ENCODE data around the gene SNRNP35. TPM values are rescaled to one million over a fixed set of nuclear protein-coding genes. Genes with fewer than 3 reads are reported as not detected.

Gene SNRNP35
- total and polyA plus RNA-seq, 9 donors = 23.1 to 34.2 (median 31.1) TPM

Other genes with a start within 250 kb of the SNRNP35 start
- gene MPHOSPH9, start 225.0 kb upstream of the SNRNP35 start, total RNA-seq = 37.5 TPM
- 10 to 100 TPM; 14.6 to 24.8 (median 18.3) TPM for gene MPHOSPH9, start 225.0 kb upstream of the SNRNP35 start, polyA plus RNA-seq (ENCODE audit: insufficient read depth in 1 of 8, insufficient read length in 8 of 8, low replicate concordance in 1 of 8)
- gene MTRFR, start 224.7 kb upstream of the SNRNP35 start, total RNA-seq = 9.7 TPM
- 10 to 100 TPM; 14.5 to 19.4 (median 15.9) TPM for gene MTRFR, start 224.7 kb upstream of the SNRNP35 start, polyA plus RNA-seq (ENCODE audit: insufficient read depth in 1 of 8, insufficient read length in 8 of 8, low replicate concordance in 1 of 8)
- 154 TPM for gene CDK2AP1, start 186.3 kb upstream of the SNRNP35 start, total RNA-seq
- gene CDK2AP1, start 186.3 kb upstream of the SNRNP35 start, polyA plus RNA-seq (ENCODE audit: insufficient read depth in 1 of 8, insufficient read length in 8 of 8, low replicate concordance in 1 of 8) = 100 to 1,000 TPM; 178 to 261 (median 207) TPM
- 18.3 TPM for gene SBNO1, start 93.3 kb upstream of the SNRNP35 start, total RNA-seq
- gene SBNO1, start 93.3 kb upstream of the SNRNP35 start, polyA plus RNA-seq (ENCODE audit: insufficient read depth in 1 of 8, insufficient read length in 8 of 8, low replicate concordance in 1 of 8) = 10 to 100 TPM in 7 of 8 donors, 1 to 10 TPM in 1; 9.8 to 19.9 (median 16.2) TPM
- 23.5 TPM for gene KMT5A, start 74.0 kb upstream of the SNRNP35 start, total RNA-seq
- gene KMT5A, start 74.0 kb upstream of the SNRNP35 start, polyA plus RNA-seq (ENCODE audit: insufficient read depth in 1 of 8, insufficient read length in 8 of 8, low replicate concordance in 1 of 8) = 10 to 100 TPM; 27.1 to 36.0 (median 32.9) TPM
- 1.2 TPM for gene RILPL2, start 21.5 kb upstream of the SNRNP35 start, total RNA-seq
- gene RILPL2, start 21.5 kb upstream of the SNRNP35 start, polyA plus RNA-seq (ENCODE audit: insufficient read depth in 1 of 8, insufficient read length in 8 of 8, low replicate concordance in 1 of 8) = 1 to 10 TPM; 1.2 to 2.2 (median 1.6) TPM
- 26.2 TPM for gene RILPL1, start 75.6 kb downstream of the SNRNP35 start, total RNA-seq
- gene RILPL1, start 75.6 kb downstream of the SNRNP35 start, polyA plus RNA-seq (ENCODE audit: insufficient read depth in 1 of 8, insufficient read length in 8 of 8, low replicate concordance in 1 of 8) = 10 to 100 TPM; 24.8 to 38.3 (median 30.9) TPM
- 158 TPM for gene TMED2, start 126.4 kb downstream of the SNRNP35 start, total RNA-seq
- gene TMED2, start 126.4 kb downstream of the SNRNP35 start, polyA plus RNA-seq (ENCODE audit: insufficient read depth in 1 of 8, insufficient read length in 8 of 8, low replicate concordance in 1 of 8) = 100 to 1,000 TPM; 129 to 184 (median 153) TPM
- gene DDX55, start 144.0 kb downstream of the SNRNP35 start, total RNA-seq = 21.0 TPM
- gene DDX55, start 144.0 kb downstream of the SNRNP35 start, polyA plus RNA-seq (ENCODE audit: insufficient read depth in 1 of 8, insufficient read length in 8 of 8, low replicate concordance in 1 of 8) = 10 to 100 TPM; 11.9 to 20.1 (median 13.5) TPM
- 30.2 TPM for gene EIF2B1, start 175.5 kb downstream of the SNRNP35 start, total RNA-seq
- gene EIF2B1, start 175.5 kb downstream of the SNRNP35 start, polyA plus RNA-seq (ENCODE audit: insufficient read depth in 1 of 8, insufficient read length in 8 of 8, low replicate concordance in 1 of 8) = 10 to 100 TPM; 42.2 to 49.1 (median 45.3) TPM
- 30.3 TPM for gene GTF2H3, start 175.7 kb downstream of the SNRNP35 start, total RNA-seq
- 10 to 100 TPM; 18.8 to 30.9 (median 26.2) TPM for gene GTF2H3, start 175.7 kb downstream of the SNRNP35 start, polyA plus RNA-seq (ENCODE audit: insufficient read depth in 1 of 8, insufficient read length in 8 of 8, low replicate concordance in 1 of 8)
- gene TCTN2, start 213.0 kb downstream of the SNRNP35 start, total RNA-seq = 6.3 TPM
- gene TCTN2, start 213.0 kb downstream of the SNRNP35 start, polyA plus RNA-seq (ENCODE audit: insufficient read depth in 1 of 8, insufficient read length in 8 of 8, low replicate concordance in 1 of 8) = 10 to 100 TPM in 2 of 8 donors, 1 to 10 TPM in 6; 7.4 to 11.7 (median 8.2) TPM

All from muscle of leg (tissue), 9 donors.